Endodermal cell (in vitro differentiated cells): ENCODE results near the gene COL6A5. TPM values are rescaled to one million over a fixed set of nuclear protein-coding genes. Genes with fewer than 3 reads are reported as not detected.

Source experiments
- DNase-seq: peaks from one replicate; pipeline ENCODE4 v3.0.0-alpha.2; 2017
- H3K27ac ChIP-seq: 2 replicates; pipeline ENCODE4 v1.5.1; 2013; ENCODE audit warnings: mild to moderate bottlenecking, low read depth, low read length, moderate library complexity
- H3K27me3 ChIP-seq: 2 replicates; pipeline ENCODE4 v1.6.1; 2013; ENCODE audit warnings: mild to moderate bottlenecking, low read length, moderate library complexity; ENCODE audit not compliant: insufficient read depth, control insufficient read depth, poor library complexity, severe bottlenecking
- H3K36me3 ChIP-seq: 2 replicates; pipeline ENCODE4 v1.7.0; 2013; ENCODE audit warnings: mild to moderate bottlenecking, low read length, moderate library complexity; ENCODE audit not compliant: control insufficient read depth, insufficient read depth
- H3K4me1 ChIP-seq: one replicate; pipeline ENCODE4 v1.7.0; 2013; ENCODE audit warnings: low read length; ENCODE audit not compliant: control insufficient read depth, insufficient read depth
- H3K4me3 ChIP-seq: 2 replicates; pipeline ENCODE4 v1.5.1; 2013; ENCODE audit warnings: mild to moderate bottlenecking, low read length, moderate library complexity
- H3K9ac ChIP-seq: 2 replicates; pipeline ENCODE4 v1.6.1; 2013; ENCODE audit warnings: mild to moderate bottlenecking, low read length, moderate library complexity; ENCODE audit not compliant: poor library complexity, severe bottlenecking; ENCODE audit errors: extremely low read depth
- H3K9me3 ChIP-seq: 2 replicates; pipeline ENCODE4 v1.6.1; 2013; ENCODE audit warnings: mild to moderate bottlenecking, low read length, moderate library complexity; ENCODE audit not compliant: control insufficient read depth
- H3K27ac Mint-ChIP-seq: 2 replicates; pipeline ENCODE4 v1.8.0; 2020; ENCODE audit warnings: mixed read lengths
- H3K27me3 Mint-ChIP-seq: 2 replicates; pipeline ENCODE4 v1.8.0; 2021; ENCODE audit warnings: mild to moderate bottlenecking, mixed read lengths; ENCODE audit not compliant: insufficient read depth
- H3K36me3 Mint-ChIP-seq: 2 replicates; pipeline ENCODE4 v1.8.0; 2020; ENCODE audit warnings: low read depth, mixed read lengths
- H3K4me1 Mint-ChIP-seq: 2 replicates; pipeline ENCODE4 v1.8.0; 2020; ENCODE audit warnings: mixed read lengths
- H3K4me3 Mint-ChIP-seq: 2 replicates; pipeline ENCODE4 v1.8.0; 2020; ENCODE audit warnings: mild to moderate bottlenecking, moderate library complexity, mixed read lengths
- H3K9me3 Mint-ChIP-seq: 2 replicates; pipeline ENCODE4 v1.8.0; 2020; ENCODE audit warnings: mild to moderate bottlenecking, mixed read lengths
- CTCF ChIP-seq: fragments of 200-600 bp; sonication (generic); conservative IDR thresholded peaks from 2 replicates; pipeline ENCODE4 v1.5.0; 2021; ENCODE audit warnings: antibody characterized with exemption, mild to moderate bottlenecking
- whole genome bisulfite sequencing, 2 experiments: methylation state at CpG; one replicate each; pipeline versions ENCODE4 v1.1.5 to v1.1.7; 2013; ENCODE audit warnings: missing lambda C conversion rate in 2 of 2, mixed read lengths in 1 of 2; ENCODE audit not compliant: insufficient coverage in 1 of 2, insufficient read length in 1 of 2; 5-methylcytosine and 5-hydroxymethylcytosine counted together
- long read RNA-seq, 4 experiments: library from polyadenylated mRNA in 2 of 4; library from RNA in 1 of 4; library from capped mRNA in 1 of 4; stranded (forward) in 3 of 4; unstranded in 1 of 4; transcript quantifications; one replicate each; pipeline ENCODE4 v2.0.0, GENCODE V29; 2020 to 2021; ENCODE audit warnings: inconsistent platforms in 1 of 4
- polyA plus RNA-seq, 2 experiments: library from polyadenylated mRNA; stranded (reverse); fragments of 50-300 nt; gene quantifications; one replicate each; pipeline ENCODE4 v1.2.3, GENCODE V29; 2013
- total RNA-seq, 2 donors: library from RNA; stranded (reverse); fragmentation: NEBNext Ultra II Directional in 1 of 2; extraction: Animal tissue kit (Norgen Biotek cat#: 25700) in 1 of 2; gene quantifications; 2 replicates in 1 of 2; 3 replicates in 1 of 2; pipeline ENCODE4 v1.2.1, GENCODE V29; 2021

Gene COL6A5
- total RNA-seq: under 1 TPM; 0.02 to 0.07 TPM
- polyA plus RNA-seq (2013, experiment 1 of 2): not detected
- not detected for polyA plus RNA-seq (2013, experiment 2 of 2)
- long read RNA-seq, experiment 1: 0 reads
- long read RNA-seq, experiment 2: 0 reads
- long read RNA-seq, experiment 3: 0 reads
- long read RNA-seq, experiment 4: 0 reads

- Histone ChIP-seq H3K4me1 (peaks cover 5% of the 10 kb centered on the region), H3K36me3 (no peaks in the 10 kb centered on the region), H3K9me3 (no peaks in the 10 kb centered on the region), H3K9ac (no peak within 1 kb of the TSS), H3K27me3 (peaks cover 42% of the 10 kb centered on the region), H3K4me3 (peak within 1 kb of the TSS; percentile 77), H3K27ac (no peak within 1 kb of the TSS)
- Mint-ChIP-seq H3K4me1 (no peaks in the 10 kb centered on the region), H3K36me3 (no peaks in the 10 kb centered on the region), H3K27ac (no peak within 1 kb of the TSS), H3K27me3 (peaks cover 65% of the 10 kb centered on the region), H3K9me3 (no peaks in the 10 kb centered on the region), H3K4me3 (peak within 1 kb of the TSS; percentile 52)
- 5 to 12% methylated on average over 6 to 41 of the region's 41 CpGs for WGBS, 2 experiments
- peak; percentile 76 for DNase-seq
- no peak for TF ChIP-seq CTCF
These were observed at the start of gene COL6A5 for GRCh38 chr3:130345487-130346079. Gene COL6A5, plus strand, starts transcription at chr3:130345672. Its CDS starts 27,967 bp downstream, at chr3:130373639.

- Mint-ChIP-seq H3K9me3 (peaks cover 22% of the 10 kb centered on the region), H3K4me3 (no peak overlapping the region), H3K36me3 (no peaks in the 10 kb centered on the region), H3K27me3 (no peaks in the 10 kb centered on the region), H3K4me1 (no peaks in the 10 kb centered on the region), H3K27ac (no peak overlapping the region)
- no peak for TF ChIP-seq CTCF
- no peak overlapping the region for H3K4me3 ChIP-seq
- no peak overlapping the region for H3K27ac ChIP-seq
- DNase-seq: no peak
- H3K27me3 ChIP-seq: no peaks in the 10 kb centered on the region
- H3K9ac ChIP-seq: no peak overlapping the region
- WGBS, 2 experiments: 56 to 73% methylated on average over 1 to 2 of the region's 2 CpGs
- H3K36me3 ChIP-seq: no peaks in the 10 kb centered on the region
- no peaks in the 10 kb centered on the region for H3K4me1 ChIP-seq
- no peaks in the 10 kb centered on the region for H3K9me3 ChIP-seq
These were observed 45.9 kb upstream of the COL6A5 start for GRCh38 chr3:130299531-130299930.

- Mint-ChIP-seq H3K4me3 (no peak overlapping the region), H3K9me3 (peaks cover 17% of the 10 kb centered on the region), H3K27me3 (no peaks in the 10 kb centered on the region), H3K36me3 (no peaks in the 10 kb centered on the region), H3K4me1 (no peaks in the 10 kb centered on the region), H3K27ac (no peak overlapping the region)
- Histone ChIP-seq H3K27ac (no peak overlapping the region), H3K9me3 (no peaks in the 10 kb centered on the region), H3K4me1 (no peaks in the 10 kb centered on the region), H3K9ac (no peak overlapping the region), H3K36me3 (no peaks in the 10 kb centered on the region), H3K27me3 (no peaks in the 10 kb centered on the region), H3K4me3 (no peak overlapping the region)
- no peak for TF ChIP-seq CTCF
- no peak for DNase-seq
- 96 to 100% methylated on average over 7 to 11 of the region's 11 CpGs for WGBS, 2 experiments
These were observed 44.6 kb upstream of the COL6A5 start for GRCh38 chr3:130300888-130301287.
